Activated T-cell treated with anti-CD3 and anti-CD28 coated beads for 48 hours (primary cell): ENCODE data around the gene A2ML1.
A peak's percentile ranks its signal among the peaks of the same experiment; 100 is the strongest.
"Not testable (repeated sequence)": the region's sequence is repeated elsewhere in the genome, so short reads cannot be mapped to it uniquely, and the experiment has no call there.

ENCODE experiments used
- DNase-seq: peaks from one replicate; pipeline ENCODE4 v3.0.0-alpha.2; 2020; ENCODE audit warnings: low read depth

Gene A2ML1

DNA sequence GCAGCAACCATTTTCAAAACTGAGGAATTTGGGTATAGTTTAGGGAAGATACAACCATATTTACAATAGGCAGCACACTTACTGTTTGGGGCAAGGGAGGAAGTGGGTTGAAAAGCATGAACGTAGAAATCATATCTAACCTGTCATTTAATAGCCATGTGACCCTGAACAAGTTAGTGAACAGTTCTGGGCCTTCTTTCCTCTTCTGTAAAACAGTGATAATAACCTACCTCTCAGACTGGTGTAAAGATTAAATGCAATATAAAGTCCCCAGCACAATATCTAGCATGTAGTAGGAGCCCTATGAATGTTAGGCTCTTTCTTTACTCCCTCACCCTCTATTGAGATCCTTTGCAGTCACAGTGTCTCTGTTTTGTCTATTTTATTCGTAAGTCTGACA lies 33.5 kb downstream of the A2ML1 start:
- no peak for DNase-seq

DNA sequence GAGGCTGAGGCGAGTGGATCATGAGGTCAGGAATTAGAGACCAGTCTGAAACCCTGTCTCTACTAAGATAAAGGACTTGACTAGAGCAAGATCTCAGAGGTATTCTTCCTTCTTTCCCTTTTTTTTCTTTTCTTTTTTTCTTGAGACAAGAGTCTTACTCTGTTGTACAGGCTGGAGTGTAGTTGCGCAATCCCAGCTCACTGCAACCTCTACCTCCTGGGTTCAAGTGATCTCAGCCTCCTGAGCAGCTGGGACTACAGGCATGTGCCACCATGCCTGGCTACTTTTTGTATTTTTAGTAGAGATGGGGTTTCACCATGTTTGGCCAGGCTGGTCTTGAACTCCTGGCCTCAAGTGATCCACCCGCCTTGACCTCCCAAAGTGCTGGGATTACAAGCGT lies 37.0 kb downstream of the A2ML1 start:
- not testable (repeated sequence) for DNase-seq

- DNase-seq: peak; percentile 6
Measured at GRCh38 chr12:8860165-8860961, 37.9 kb downstream of the A2ML1 start.

DNA sequence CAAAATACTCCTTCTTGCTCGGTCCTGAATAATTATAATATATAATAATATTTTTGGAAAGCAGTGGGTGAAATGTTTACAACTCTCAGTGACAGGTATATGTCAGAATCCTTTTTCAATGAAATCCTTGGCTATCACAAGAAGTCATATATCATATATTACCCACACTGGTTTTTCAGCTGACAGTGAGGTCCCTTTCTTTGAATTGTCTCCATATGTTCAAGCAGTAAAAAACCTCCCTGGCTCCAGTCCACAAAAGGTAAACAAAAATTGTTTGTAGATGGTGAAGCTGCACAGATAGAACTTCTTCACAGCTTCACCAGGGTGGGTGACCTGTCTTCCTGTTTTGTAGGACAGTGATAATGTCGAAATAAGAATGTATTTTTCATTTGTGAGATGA lies 44.0 kb downstream of the A2ML1 start:
- no peak for DNase-seq

DNA sequence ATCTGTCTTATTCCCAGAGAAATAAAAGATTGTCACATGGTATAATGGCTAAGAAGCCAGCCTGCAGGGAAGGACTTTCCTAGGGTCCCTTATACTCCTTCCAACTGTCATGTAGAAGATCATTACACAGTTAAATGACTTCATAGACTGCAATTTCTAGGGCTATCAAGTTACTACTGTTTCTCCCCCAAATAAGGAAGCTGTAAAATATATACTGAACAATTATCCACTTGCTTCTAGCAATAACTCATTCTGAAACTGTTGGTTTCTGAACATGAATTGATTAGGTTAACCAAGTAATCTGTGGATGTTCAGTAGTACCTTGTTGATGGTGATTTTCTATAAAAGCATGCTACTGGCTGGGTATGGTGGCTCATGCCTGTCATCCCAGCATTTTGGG lies 44.6 kb downstream of the A2ML1 start:
- no peak for DNase-seq

- no peak for DNase-seq
Measured at GRCh38 chr12:8867786-8868185, 45.4 kb downstream of the A2ML1 start.

GRCh38 chr12:8870586-8870985 lies 48.2 kb downstream of the A2ML1 start:
- no peak for DNase-seq

- no peak for DNase-seq
Measured at GRCh38 chr12:8871068-8871467, 48.6 kb downstream of the A2ML1 start.

DNA sequence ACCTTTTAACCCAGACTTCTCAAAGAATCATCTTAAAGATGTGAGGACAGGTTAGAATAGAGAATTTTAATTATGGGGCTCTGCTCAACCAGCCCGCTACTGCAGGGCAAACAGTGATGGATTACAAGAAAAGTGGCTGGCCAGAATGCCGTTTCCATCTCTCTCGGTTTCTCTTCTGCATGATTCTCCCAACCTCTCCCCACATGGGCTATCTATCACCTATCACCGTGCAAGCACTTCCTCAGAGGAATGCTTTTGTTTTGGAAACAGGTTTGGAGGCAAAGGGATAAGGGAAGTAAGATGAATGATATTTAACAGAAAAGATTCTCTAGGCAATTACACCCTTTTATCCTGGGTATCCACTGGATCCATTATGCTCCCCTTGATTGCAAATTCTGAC lies 54.5 kb downstream of the A2ML1 start:
- DNase-seq: no peak

GRCh38 chr12:8886502-8887284 lies 64.3 kb downstream of the A2ML1 start:
- no peak for DNase-seq

GRCh38 chr12:8887285-8887715 lies 64.9 kb downstream of the A2ML1 start:
- DNase-seq: no peak

DNA sequence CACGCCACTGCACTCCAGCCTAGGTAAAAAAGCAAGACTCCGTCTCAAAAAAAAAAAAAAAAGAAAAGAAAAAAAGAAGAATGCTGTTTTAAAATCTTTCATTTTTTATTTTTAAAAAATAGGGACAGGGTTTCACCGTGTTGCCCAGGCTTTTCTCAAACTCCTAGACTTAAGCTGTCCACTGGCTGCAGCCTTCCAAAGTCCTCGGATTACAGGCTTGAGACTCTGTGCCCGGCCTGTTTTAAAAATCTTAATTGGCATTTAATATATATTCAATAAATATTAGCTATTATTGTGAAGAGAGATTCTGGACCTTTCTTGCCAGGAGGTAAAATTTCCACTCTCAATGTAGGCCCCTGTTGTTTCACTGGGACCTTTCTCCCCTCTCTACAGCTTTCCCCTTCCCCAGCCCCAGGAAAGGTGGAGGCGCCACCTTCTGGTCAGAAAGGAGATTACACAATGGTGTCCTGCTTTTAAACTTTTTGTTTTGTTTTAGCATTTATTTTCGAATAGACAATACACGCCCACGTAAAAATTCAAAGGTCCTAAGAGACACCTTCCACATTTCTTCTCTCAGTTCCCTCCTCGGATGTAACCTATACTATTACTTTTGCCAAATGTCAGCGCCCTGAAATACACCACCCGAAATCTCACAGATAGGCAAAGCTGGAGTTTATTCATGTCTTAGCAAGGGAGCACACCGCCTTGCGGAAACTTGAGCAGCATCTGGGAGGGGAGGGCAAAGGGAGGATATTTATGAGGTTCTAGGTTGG lies 68.1 kb downstream of the A2ML1 start:
- peak; percentile 25 for DNase-seq

DNA sequence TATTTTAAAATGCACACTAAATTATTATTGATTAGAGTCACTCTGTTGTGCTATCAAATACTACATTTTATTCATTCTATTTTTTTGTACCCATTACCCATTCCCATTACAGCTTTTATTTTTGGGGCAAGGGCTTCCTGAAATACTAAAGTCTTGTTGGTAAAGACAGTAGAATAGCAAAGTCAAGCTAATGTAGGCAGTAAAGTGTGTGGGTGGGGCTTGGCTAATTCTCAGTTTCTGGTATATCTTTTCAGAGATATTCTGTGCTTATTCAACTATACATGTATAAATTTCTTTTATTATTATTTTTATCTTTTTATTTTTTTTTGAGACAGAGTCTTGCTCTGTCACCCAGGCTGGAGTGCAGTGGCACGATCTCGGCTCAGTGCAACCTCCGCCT lies 69.6 kb downstream of the A2ML1 start:
- DNase-seq: no peak

GRCh38 chr12:8894378-8894777 lies 72.0 kb downstream of the A2ML1 start:
- DNase-seq: no peak

DNA sequence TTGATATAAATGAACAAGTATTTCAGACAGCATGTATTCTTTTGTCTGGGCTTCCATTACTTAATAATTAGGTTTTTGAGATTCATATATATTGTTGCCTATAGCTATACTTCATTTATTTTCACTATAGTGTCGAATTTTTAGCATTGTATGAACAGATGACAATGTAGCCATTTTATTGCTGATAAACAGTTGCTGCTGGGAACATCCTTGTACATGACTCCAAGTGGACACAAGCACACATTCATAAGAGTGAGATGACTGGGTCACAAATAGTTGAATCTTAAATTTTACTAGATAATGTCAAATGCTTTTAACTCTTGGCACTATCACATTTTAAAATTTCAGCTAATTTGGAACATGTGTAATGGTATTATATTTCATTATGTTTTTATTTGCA lies 72.6 kb downstream of the A2ML1 start:
- DNase-seq: no peak

- DNase-seq: no peak
Measured at GRCh38 chr12:8897081-8897480, 74.7 kb downstream of the A2ML1 start.

DNA sequence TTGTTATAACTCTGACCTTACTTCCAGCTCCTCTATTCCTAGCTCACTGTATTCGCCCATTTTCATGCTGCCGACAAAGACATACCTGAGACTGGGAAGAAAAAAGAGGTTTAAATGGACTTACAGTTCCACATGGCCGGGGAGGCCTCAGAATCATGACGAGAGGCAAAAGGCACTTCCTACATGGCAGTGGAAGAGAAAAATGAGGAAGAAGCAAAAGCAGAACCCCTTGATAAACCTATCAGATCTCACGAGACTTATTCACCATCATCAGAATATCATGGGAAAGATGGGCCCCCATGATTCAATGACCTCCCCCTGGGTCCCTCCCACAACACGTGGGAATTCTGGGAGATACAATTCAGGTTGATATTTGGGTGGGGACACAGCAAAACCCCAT lies 77.4 kb downstream of the A2ML1 start:
- DNase-seq: no peak

GRCh38 chr12:8902703-8903102 lies 80.3 kb downstream of the A2ML1 start:
- DNase-seq: not testable (repeated sequence)

DNA sequence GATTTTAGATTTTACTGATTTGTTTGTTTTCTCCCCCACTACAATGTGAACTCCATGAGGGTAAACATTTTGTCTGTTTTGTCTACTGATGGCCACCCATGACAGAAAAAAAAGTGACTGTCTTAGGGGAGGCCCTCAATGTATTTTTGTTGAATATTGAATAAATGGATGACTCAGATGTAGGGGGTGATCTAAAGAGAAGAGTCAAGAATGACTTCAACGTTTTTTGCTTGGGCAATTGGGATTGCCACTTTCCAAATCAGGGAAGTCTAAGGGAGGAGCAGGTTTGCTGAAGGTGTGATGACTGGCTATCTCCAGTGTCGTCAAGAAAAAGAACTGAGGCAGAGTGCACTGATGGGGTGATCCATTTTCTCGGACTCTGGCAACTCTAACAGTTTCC lies 81.2 kb downstream of the A2ML1 start:
- DNase-seq: no peak

DNA sequence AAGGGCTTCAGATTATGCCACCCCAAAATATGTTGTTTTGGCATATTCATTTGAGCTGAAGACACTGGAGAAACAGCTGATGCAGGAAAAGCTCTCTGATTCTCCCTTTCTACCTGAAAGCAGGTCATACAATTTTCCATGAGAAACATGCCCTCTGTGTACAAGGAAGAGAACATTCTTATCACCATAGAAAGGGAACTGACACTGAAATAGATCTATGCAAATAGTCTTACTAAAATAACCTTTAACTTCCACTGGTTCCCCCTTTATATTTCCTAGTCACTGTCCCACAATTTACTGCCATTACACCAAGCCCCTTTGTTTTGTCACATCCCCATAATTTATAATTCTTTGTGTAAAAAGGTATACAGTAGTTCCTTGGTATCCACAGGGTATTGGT lies 82.2 kb downstream of the A2ML1 start:
- DNase-seq: no peak

DNA sequence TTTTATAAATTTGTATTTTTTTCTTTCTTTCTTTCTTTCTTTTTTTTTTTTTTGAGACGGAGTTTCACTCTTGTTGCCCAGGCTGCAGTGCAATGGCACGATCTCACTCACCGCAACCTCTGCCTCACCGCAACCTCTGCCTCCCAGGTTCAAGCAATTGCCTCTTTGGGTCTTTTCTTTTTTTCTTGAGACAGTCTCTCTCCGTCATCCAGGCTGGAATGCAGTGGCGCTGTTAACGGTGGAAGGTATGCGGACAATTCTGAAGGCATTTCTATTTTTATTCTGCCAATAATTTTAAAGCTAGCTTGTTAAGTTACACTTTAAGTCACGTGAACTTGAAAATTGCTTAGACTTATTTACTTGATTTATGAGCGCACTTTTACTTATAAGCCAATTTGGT lies 83.1 kb downstream of the A2ML1 start:
- no peak for DNase-seq

GRCh38 chr12:8906266-8907180 lies 84.1 kb downstream of the A2ML1 start:
- DNase-seq: no peak
